Natural killer cell (primary cell): ENCODE measurements around the gene SNAP23. TPM values are rescaled to one million over a fixed set of nuclear protein-coding genes. Genes with fewer than 3 reads are reported as not detected.

Experiments used
- ATAC-seq, 3 donors: fragments of 150-1000 bp in 2 of 3; fragments of 200-7000 bp in 1 of 3; cut with Tn5 transposase; 1 replicate in 1 of 3; 2 replicates in 2 of 3; pipeline ENCODE4 v1.10.0; 2021; ENCODE audit warnings: mild to moderate bottlenecking in 2 of 3, moderate library complexity in 2 of 3
- DNase-seq, 2 donors: peaks; one replicate each; pipeline versions ENCODE4 v3.0.0 to v3.0.0-alpha.2; 2013 to 2021; ENCODE audit warnings: mixed read lengths in 1 of 2
- H3K27ac ChIP-seq: one replicate; pipeline ENCODE4 v1.5.1; 2013; ENCODE audit warnings: mild to moderate bottlenecking, low read length
- H3K27me3 ChIP-seq: one replicate; pipeline ENCODE4 v1.6.1; 2013; ENCODE audit warnings: low read length; ENCODE audit not compliant: control insufficient read depth, insufficient read depth
- H3K36me3 ChIP-seq: one replicate; pipeline ENCODE4 v1.6.1; 2013; ENCODE audit warnings: low read length; ENCODE audit not compliant: control insufficient read depth, insufficient read depth
- H3K4me1 ChIP-seq: one replicate; pipeline ENCODE4 v1.6.1; 2013; ENCODE audit warnings: low read length; ENCODE audit not compliant: control insufficient read depth, insufficient read depth
- H3K4me3 ChIP-seq: one replicate; pipeline ENCODE4 v1.5.1; 2013; ENCODE audit warnings: low read length
- H3K9me3 ChIP-seq: one replicate; pipeline ENCODE4 v1.6.1; 2013; ENCODE audit warnings: low read length; ENCODE audit not compliant: control insufficient read depth, insufficient read depth
- H3K27ac Mint-ChIP-seq, 2 donors: one replicate each; pipeline ENCODE4 v1.8.0; 2022; ENCODE audit warnings: mild to moderate bottlenecking in 2 of 2, mixed read lengths in 2 of 2, moderate library complexity in 1 of 2
- H3K27me3 Mint-ChIP-seq, 2 donors: one replicate each; pipeline ENCODE4 v1.8.0; 2022; ENCODE audit warnings: low read depth in 2 of 2, mixed read lengths in 2 of 2
- H3K36me3 Mint-ChIP-seq: one replicate; pipeline ENCODE4 v1.8.0; 2022; ENCODE audit warnings: mixed read lengths
- H3K4me1 Mint-ChIP-seq, 2 donors: one replicate each; pipeline ENCODE4 v1.8.0; 2022; ENCODE audit warnings: mixed read lengths in 2 of 2
- H3K4me3 Mint-ChIP-seq: one replicate; pipeline ENCODE4 v1.8.0; 2022; ENCODE audit warnings: mild to moderate bottlenecking, moderate library complexity, mixed read lengths
- H3K9me3 Mint-ChIP-seq, 2 donors: one replicate each; pipeline ENCODE4 v1.8.0; 2022; ENCODE audit warnings: mixed read lengths in 2 of 2
- WGBS: methylation state at CpG from one replicate; pipeline ENCODE4 v1.1.7; 2013; ENCODE audit warnings: missing lambda C conversion rate; ENCODE audit not compliant: insufficient coverage; 5-methylcytosine and 5-hydroxymethylcytosine counted together
- intact Hi-C: fragments of 100-400 bp; cut with micrococcal nuclease; formaldehyde crosslinking; loops from one replicate; pipeline ENCODE4 v1.14.2; 2022
- total RNA-seq, 4 donors: library from RNA; stranded (reverse); fragments of 120-200 nt in 1 of 4; gene quantifications; one replicate each; pipeline versions ENCODE4 v1.2.3 to v1.2.4, GENCODE V29; 2013 to 2022
- TF ChIP-seq, protein P1 (sequence below): fragments of 200-600 bp; IDR thresholded peaks from one replicate; pipeline ENCODE4 v1.8.0; 2022; ENCODE audit warnings: antibody characterized with exemption

The SNAP23 gene
- total RNA-seq, 3 donors from 2014 or later (not counting 1 experiment from before 2014, with no cell fraction given) = 72.7 to 85.2 (median 82.7) TPM

DNA sequence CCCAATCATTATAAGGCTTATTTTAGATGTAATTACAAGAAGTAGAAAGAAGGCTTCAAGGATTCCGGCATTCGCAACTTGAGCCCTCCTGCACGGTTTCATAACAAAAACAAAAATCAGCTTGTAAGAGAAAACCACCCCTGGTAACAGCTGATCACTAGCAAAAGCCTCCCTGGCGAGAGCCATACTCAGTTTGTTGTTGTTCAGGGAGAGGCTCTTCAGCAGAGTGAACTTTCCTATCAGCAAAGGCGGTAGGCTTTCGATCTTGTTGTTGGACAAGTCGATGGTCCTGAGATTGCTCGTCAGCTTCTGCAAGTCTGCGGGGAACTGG lies 52.4 kb downstream of the SNAP23 start:
- Mint-ChIP-seq H3K4me3 (peak overlapping the region; percentile 99), H3K9me3 (no peaks in the 10 kb centered on the region), H3K27me3 (no peaks in the 10 kb centered on the region), H3K27ac (peak overlapping the region; percentile 94 to 96), H3K36me3 (no peaks in the 10 kb centered on the region), H3K4me1 (peaks cover 36 to 37% of the 10 kb centered on the region in 2 donors)
- peak in 1 of 3 donors; percentile 11 for ATAC-seq
- Histone ChIP-seq H3K4me1 (peaks cover 23% of the 10 kb centered on the region), H3K4me3 (peak overlapping the region; percentile 96), H3K27ac (peak overlapping the region; percentile 84), H3K36me3 (peaks cover 17% of the 10 kb centered on the region), H3K9me3 (no peaks in the 10 kb centered on the region), H3K27me3 (no peaks in the 10 kb centered on the region)
- WGBS = 5% methylated on average over 8 of the region's 9 CpGs
- intact Hi-C loops = loop anchor here (2.0 to 5.0 kb wide), 4 partner anchors 27 to 103 kb away; partner anchors contain the start of genes SNAP23 and STARD9
- TF ChIP-seq, protein P1, sequence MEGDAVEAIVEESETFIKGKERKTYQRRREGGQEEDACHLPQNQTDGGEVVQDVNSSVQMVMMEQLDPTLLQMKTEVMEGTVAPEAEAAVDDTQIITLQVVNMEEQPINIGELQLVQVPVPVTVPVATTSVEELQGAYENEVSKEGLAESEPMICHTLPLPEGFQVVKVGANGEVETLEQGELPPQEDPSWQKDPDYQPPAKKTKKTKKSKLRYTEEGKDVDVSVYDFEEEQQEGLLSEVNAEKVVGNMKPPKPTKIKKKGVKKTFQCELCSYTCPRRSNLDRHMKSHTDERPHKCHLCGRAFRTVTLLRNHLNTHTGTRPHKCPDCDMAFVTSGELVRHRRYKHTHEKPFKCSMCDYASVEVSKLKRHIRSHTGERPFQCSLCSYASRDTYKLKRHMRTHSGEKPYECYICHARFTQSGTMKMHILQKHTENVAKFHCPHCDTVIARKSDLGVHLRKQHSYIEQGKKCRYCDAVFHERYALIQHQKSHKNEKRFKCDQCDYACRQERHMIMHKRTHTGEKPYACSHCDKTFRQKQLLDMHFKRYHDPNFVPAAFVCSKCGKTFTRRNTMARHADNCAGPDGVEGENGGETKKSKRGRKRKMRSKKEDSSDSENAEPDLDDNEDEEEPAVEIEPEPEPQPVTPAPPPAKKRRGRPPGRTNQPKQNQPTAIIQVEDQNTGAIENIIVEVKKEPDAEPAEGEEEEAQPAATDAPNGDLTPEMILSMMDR = no peak
- no peak for DNase-seq

DNA sequence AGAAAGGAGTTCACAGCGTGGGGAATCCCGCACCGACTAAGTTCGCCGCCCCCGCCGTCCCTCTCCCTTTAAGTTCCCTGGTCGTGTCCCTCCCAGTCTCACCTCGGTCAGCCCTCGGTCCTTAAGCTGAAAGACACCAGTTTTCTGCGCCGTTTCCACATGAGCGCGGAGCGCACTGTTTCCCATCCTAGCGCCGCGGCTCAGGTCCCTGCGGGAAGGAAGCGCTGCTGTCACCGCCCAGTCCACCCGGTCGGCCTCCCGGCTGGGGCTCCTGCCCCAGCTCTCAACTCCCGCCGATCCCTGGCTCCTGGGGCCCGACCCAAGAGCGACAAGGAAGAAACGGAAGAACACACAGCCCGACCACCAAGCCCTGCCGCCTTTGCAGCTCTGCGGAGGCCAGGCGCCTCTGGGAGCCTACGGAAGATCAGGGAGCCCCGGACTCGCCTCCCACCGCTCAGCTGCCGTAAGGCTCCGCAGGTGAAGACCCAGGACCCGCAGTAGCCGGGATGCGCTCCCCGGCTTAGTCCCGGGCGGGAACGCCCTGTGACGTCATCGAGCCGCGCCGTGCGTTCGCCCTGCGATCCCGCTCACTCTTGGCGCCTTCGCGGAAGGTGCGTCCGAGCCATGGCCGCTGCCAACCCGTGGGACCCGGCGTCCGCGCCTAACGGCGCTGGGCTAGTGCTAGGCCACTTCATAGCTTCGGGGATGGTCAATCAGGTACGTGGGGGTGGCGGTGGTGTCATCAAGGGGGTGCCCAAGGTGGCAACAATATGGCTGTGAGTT lies 53.0 kb downstream of the SNAP23 start, which contains the start of the genes HAUS2 and LRRC57:
Gene HAUS2, plus strand, starts transcription at position 590 of the 783 bp plus-strand sequence. Its CDS starts 35 bp downstream, at position 625.
Gene LRRC57, minus strand, starts transcription at position 545 of the 783 bp plus-strand sequence. Its CDS starts 359 bp downstream, at position 186.
- Mint-ChIP-seq H3K4me3 (peak within 1 kb of the TSS; percentile 99), H3K9me3 (no peaks in the 10 kb centered on the region), H3K27ac (peak within 1 kb of the TSS; percentile 94 to 96), H3K27me3 (no peaks in the 10 kb centered on the region), H3K4me1 (peaks cover 36 to 37% of the 10 kb centered on the region in 2 donors), H3K36me3 (no peaks in the 10 kb centered on the region)
- intact Hi-C loops = loop anchor here (2.0 to 5.0 kb wide), 4 partner anchors 26 to 102 kb away; partner anchors contain the start of genes SNAP23 and STARD9
- H3K27ac ChIP-seq = peak within 1 kb of the TSS; percentile 84
- H3K4me1 ChIP-seq = peaks cover 23% of the 10 kb centered on the region
- under 1% methylated on average over 71 of the region's 71 CpGs for WGBS
- H3K27me3 ChIP-seq = no peaks in the 10 kb centered on the region
- ATAC-seq (peak; percentile 86 to 91 (median 90)), DNase-seq (peak; percentile 85 to 93)
- H3K9me3 ChIP-seq = no peaks in the 10 kb centered on the region
- TF ChIP-seq, protein P1 = no peak
- peak within 1 kb of the TSS; percentile 96 for H3K4me3 ChIP-seq
- peaks cover 14% of the 10 kb centered on the region for H3K36me3 ChIP-seq

DNA sequence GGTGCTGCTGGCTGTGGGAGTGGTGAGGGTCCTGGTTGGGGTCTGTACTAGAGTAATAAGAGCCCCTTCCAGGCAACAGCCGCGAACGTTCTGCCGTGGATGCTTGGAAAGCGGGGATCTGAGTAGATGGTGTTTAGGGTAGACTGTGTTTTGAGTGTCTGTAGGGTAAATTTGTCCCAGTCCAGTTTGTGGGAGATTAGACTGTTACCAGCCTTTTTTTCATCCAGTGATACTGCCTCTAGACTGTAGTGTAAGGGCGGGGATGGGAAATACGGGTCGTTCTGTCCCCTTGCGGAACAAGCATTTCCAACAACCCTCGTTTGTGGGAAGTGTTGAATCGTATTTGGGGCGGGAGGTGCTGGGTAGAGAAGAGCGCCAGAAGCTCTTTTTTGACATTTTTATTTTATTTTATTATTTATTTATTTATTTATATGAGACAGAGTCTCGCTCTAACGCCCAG lies 53.6 kb downstream of the SNAP23 start:
- intact Hi-C loops = loop anchor here (2.0 to 5.0 kb wide), 4 partner anchors 26 to 102 kb away; partner anchors contain the start of genes SNAP23 and STARD9
- peak overlapping the region; percentile 84 for H3K27ac ChIP-seq
- peaks cover 23% of the 10 kb centered on the region for H3K4me1 ChIP-seq
- H3K27me3 ChIP-seq = no peaks in the 10 kb centered on the region
- DNase-seq = peak in 1 of 2 donors; percentile 57
- Mint-ChIP-seq H3K9me3 (no peaks in the 10 kb centered on the region), H3K27me3 (no peaks in the 10 kb centered on the region), H3K4me1 (peaks cover 36 to 37% of the 10 kb centered on the region in 2 donors), H3K36me3 (no peaks in the 10 kb centered on the region), H3K4me3 (peak overlapping the region; percentile 99), H3K27ac (peak overlapping the region; percentile 94 to 96)
- TF ChIP-seq, protein P1 = no peak
- H3K36me3 ChIP-seq = peaks cover 8% of the 10 kb centered on the region
- ATAC-seq = peak; percentile 46 to 64 (median 49)
- WGBS = 0% methylated on average over 12 of the region's 15 CpGs
- H3K9me3 ChIP-seq = no peaks in the 10 kb centered on the region
- peak overlapping the region; percentile 96 for H3K4me3 ChIP-seq
